Tibial artery (tissue), 4 donors: ENCODE measurements around the gene PNMT.

Experiments used
- DNase-seq, 2 donors: peaks; one replicate each; pipeline ENCODE4 v3.0.0-alpha.2; 2019
- H3K27ac ChIP-seq, 2 donors: fragments of 200-600 bp; sonication (generic) in 1 of 2; 1 replicate in 1 of 2; 2 replicates in 1 of 2; pipeline ENCODE4 v1.5.1; 2018 to 2019; ENCODE audit warnings: mild to moderate bottlenecking in 1 of 2
- H3K27me3 ChIP-seq, 2 donors: fragments of 200-600 bp; sonication (generic) in 1 of 2; one replicate each; pipeline versions ENCODE4 v1.5.1 to v1.6.0; 2016 to 2019
- H3K36me3 ChIP-seq, 3 donors: fragments of 200-600 bp; sonication (generic) in 2 of 3; one replicate each; pipeline ENCODE4 v1.5.1; 2016 to 2019; ENCODE audit warnings: mild to moderate bottlenecking in 2 of 3
- H3K4me1 ChIP-seq, 4 donors: fragments of 200-600 bp; sonication (generic) in 2 of 4; 1 replicate in 3 of 4; 2 replicates in 1 of 4; pipeline ENCODE4 v1.5.1; 2016 to 2019
- H3K4me3 ChIP-seq, 2 donors: fragments of 200-600 bp; sonication (generic) in 1 of 2; 1 replicate in 1 of 2; 2 replicates in 1 of 2; pipeline ENCODE4 v1.5.1; 2018 to 2019; ENCODE audit warnings: mild to moderate bottlenecking in 2 of 2
- H3K9me3 ChIP-seq, 3 donors: fragments of 200-600 bp; sonication (generic) in 1 of 3; one replicate each; pipeline ENCODE4 v1.5.1; 2016 to 2019
- CTCF ChIP-seq, 2 experiments: fragments of 200-600 bp in 1 of 2; fragments of 450-650 bp in 1 of 2; IDR thresholded peaks; one replicate each; pipeline ENCODE4 v1.5.1; 2017 to 2019; ENCODE audit warnings: antibody characterized with exemption in 2 of 2, mild to moderate bottlenecking in 1 of 2, moderate library complexity in 1 of 2
- intact Hi-C: fragments of 100-400 bp; cut with DNase I; formaldehyde crosslinking; loops from one replicate; pipeline ENCODE4 v1.15.0; 2023; ENCODE audit warnings: low total_unique reads

The PNMT gene

GRCh38 chr17:39678340-39679116, 10.3 kb downstream of the PNMT start:
- TF ChIP-seq CTCF (IDR thresholded peaks at IDR 0.05) = no peak
- DNase-seq = no peak
- peaks cover 0 to 30% (median 0%) of the 10 kb centered on the region in 3 donors for H3K36me3 ChIP-seq
- H3K9me3 ChIP-seq = no peaks in the 10 kb centered on the region
- H3K27ac ChIP-seq = peak overlapping the region; percentile 84 to 88
- H3K4me1 ChIP-seq = peaks cover 7 to 67% (median 47%) of the 10 kb centered on the region in 4 donors
- intact Hi-C loops = no loop called here
- no peaks in the 10 kb centered on the region for H3K27me3 ChIP-seq
- H3K4me3 ChIP-seq = no peak overlapping the region

- intact Hi-C loops = no loop called here
- H3K4me1 ChIP-seq = peaks cover 7 to 59% (median 40%) of the 10 kb centered on the region in 4 donors
- DNase-seq = no peak
- H3K4me3 ChIP-seq = no peak overlapping the region
- H3K36me3 ChIP-seq = peaks cover 0 to 41% (median 0%) of the 10 kb centered on the region in 3 donors
- no peaks in the 10 kb centered on the region for H3K27me3 ChIP-seq
- H3K27ac ChIP-seq = peak overlapping the region; percentile 84 to 88
- no peaks in the 10 kb centered on the region for H3K9me3 ChIP-seq
- no peak for TF ChIP-seq CTCF (IDR thresholded peaks at IDR 0.05)
Measured at GRCh38 chr17:39679521-39680192, 11.4 kb downstream of the PNMT start.

- Histone ChIP-seq H3K36me3 (peaks cover 0 to 53% (median 0%) of the 10 kb centered on the region in 3 donors), H3K9me3 (no peaks in the 10 kb centered on the region), H3K4me3 (no peak overlapping the region), H3K4me1 (peaks cover 0 to 30% (median 7%) of the 10 kb centered on the region in 4 donors), H3K27me3 (no peaks in the 10 kb centered on the region), H3K27ac (no peak overlapping the region)
- no peak for DNase-seq
- TF ChIP-seq CTCF (IDR thresholded peaks at IDR 0.05) = no peak
- intact Hi-C loops = no loop called here
Measured at GRCh38 chr17:39683295-39683939, 15.2 kb downstream of the PNMT start.

- no peaks in the 10 kb centered on the region for H3K9me3 ChIP-seq
- H3K27me3 ChIP-seq = no peaks in the 10 kb centered on the region
- no peak for DNase-seq
- peaks cover 0 to 27% (median 8%) of the 10 kb centered on the region in 4 donors for H3K4me1 ChIP-seq
- H3K36me3 ChIP-seq = peaks cover 0 to 53% (median 0%) of the 10 kb centered on the region in 3 donors
- H3K27ac ChIP-seq = no peak overlapping the region
- no peak overlapping the region for H3K4me3 ChIP-seq
- no peak for TF ChIP-seq CTCF (IDR thresholded peaks at IDR 0.05)
- intact Hi-C loops = no loop called here
Measured at GRCh38 chr17:39684369-39685192, 16.3 kb downstream of the PNMT start.

- peaks cover 0 to 37% (median 0%) of the 10 kb centered on the region in 3 donors for H3K36me3 ChIP-seq
- peaks cover 0 to 17% (median 8%) of the 10 kb centered on the region in 4 donors for H3K4me1 ChIP-seq
- intact Hi-C loops = no loop called here
- TF ChIP-seq CTCF (IDR thresholded peaks at IDR 0.05) = no peak
- peak overlapping the region; percentile 60 to 68 for H3K4me3 ChIP-seq
- DNase-seq = no peak
- no peaks in the 10 kb centered on the region for H3K9me3 ChIP-seq
- no peaks in the 10 kb centered on the region for H3K27me3 ChIP-seq
- H3K27ac ChIP-seq = peak overlapping the region; percentile 81 to 85
Measured at GRCh38 chr17:39687101-39687545, 18.9 kb downstream of the PNMT start.
